Muscle layer of duodenum (tissue), 2 donors: Measurements from ENCODE around the gene C20orf144.
"Not testable (repeated sequence)": the region's sequence is repeated elsewhere in the genome, so short reads cannot be mapped to it uniquely, and the experiment has no call there.

ENCODE experiments used
- H3K27ac ChIP-seq: one replicate; pipeline ENCODE4 v1.7.0; 2013; ENCODE audit warnings: mild to moderate bottlenecking, low read length
- H3K27me3 ChIP-seq: one replicate; pipeline ENCODE4 v1.7.0; 2013; ENCODE audit warnings: low read depth, mild to moderate bottlenecking, control low read depth, low read length
- H3K36me3 ChIP-seq, 2 donors: one replicate each; pipeline ENCODE4 v1.7.0; 2013; ENCODE audit warnings: low read length in 2 of 2, control low read depth in 1 of 2, mild to moderate bottlenecking in 1 of 2; ENCODE audit not compliant: insufficient read depth in 2 of 2, control insufficient read depth in 1 of 2
- H3K4me1 ChIP-seq, 2 donors: one replicate each; pipeline ENCODE4 v1.7.0; 2013; ENCODE audit warnings: low read length in 2 of 2, mild to moderate bottlenecking in 2 of 2, control low read depth in 1 of 2, moderate library complexity in 1 of 2; ENCODE audit not compliant: insufficient read depth in 2 of 2, control insufficient read depth in 1 of 2
- H3K4me3 ChIP-seq, 2 donors: one replicate each; pipeline ENCODE4 v1.7.0; 2013; ENCODE audit warnings: low read length in 2 of 2, low read depth in 1 of 2, mild to moderate bottlenecking in 1 of 2
- H3K9me3 ChIP-seq, 2 donors: one replicate each; pipeline ENCODE4 v1.7.0; 2013; ENCODE audit warnings: low read length in 2 of 2, control low read depth in 1 of 2, mild to moderate bottlenecking in 1 of 2; ENCODE audit not compliant: control insufficient read depth in 1 of 2
- donor health status: healthy.

C20orf144 gene

GRCh38 chr20:33636776-33637175 is 25.4 kb upstream of the C20orf144 start:
- no peaks in the 10 kb centered on the region for H3K4me1 ChIP-seq
- H3K4me3 ChIP-seq = no peak overlapping the region
- no peaks in the 10 kb centered on the region for H3K27me3 ChIP-seq
- H3K36me3 ChIP-seq = peaks cover 26 to 52% of the 10 kb centered on the region in 2 donors
- no peaks in the 10 kb centered on the region for H3K9me3 ChIP-seq
- no peak overlapping the region for H3K27ac ChIP-seq

GRCh38 chr20:33640287-33640686 is 21.8 kb upstream of the C20orf144 start:
- no peaks in the 10 kb centered on the region for H3K27me3 ChIP-seq
- no peaks in the 10 kb centered on the region for H3K9me3 ChIP-seq
- no peak overlapping the region for H3K27ac ChIP-seq
- peaks cover 40 to 71% of the 10 kb centered on the region in 2 donors for H3K36me3 ChIP-seq
- no peaks in the 10 kb centered on the region for H3K4me1 ChIP-seq
- H3K4me3 ChIP-seq = no peak overlapping the region

- H3K36me3 ChIP-seq = peaks cover 27 to 57% of the 10 kb centered on the region in 2 donors
- H3K27ac ChIP-seq = no peak overlapping the region
- peaks cover 3 to 15% of the 10 kb centered on the region in 2 donors for H3K4me1 ChIP-seq
- no peaks in the 10 kb centered on the region for H3K27me3 ChIP-seq
- H3K9me3 ChIP-seq = no peaks in the 10 kb centered on the region
- no peak overlapping the region for H3K4me3 ChIP-seq
These were observed 17.6 kb upstream of the C20orf144 start for GRCh38 chr20:33644313-33645071.

- Histone ChIP-seq H3K27ac (no peak overlapping the region), H3K4me1 (peaks cover 3 to 15% of the 10 kb centered on the region in 2 donors), H3K36me3 (peaks cover 22 to 53% of the 10 kb centered on the region in 2 donors), H3K4me3 (no peak overlapping the region), H3K9me3 (no peaks in the 10 kb centered on the region), H3K27me3 (no peaks in the 10 kb centered on the region)
These were observed 17.1 kb upstream of the C20orf144 start for GRCh38 chr20:33645072-33645358.

GRCh38 chr20:33645396-33645795 is 16.7 kb upstream of the C20orf144 start:
- no peaks in the 10 kb centered on the region for H3K9me3 ChIP-seq
- H3K4me1 ChIP-seq = peaks cover 3 to 15% of the 10 kb centered on the region in 2 donors
- H3K27me3 ChIP-seq = no peaks in the 10 kb centered on the region
- no peak overlapping the region for H3K4me3 ChIP-seq
- peaks cover 21 to 49% of the 10 kb centered on the region in 2 donors for H3K36me3 ChIP-seq
- no peak overlapping the region for H3K27ac ChIP-seq

GRCh38 chr20:33646191-33646590 is 15.9 kb upstream of the C20orf144 start:
- peaks cover 21 to 42% of the 10 kb centered on the region in 2 donors for H3K36me3 ChIP-seq

GRCh38 chr20:33646959-33647602 is 15.0 kb upstream of the C20orf144 start:
- H3K27me3 ChIP-seq, H3K9me3 ChIP-seq, H3K4me3 ChIP-seq, H3K27ac ChIP-seq: not testable (repeated sequence)
- Histone ChIP-seq H3K36me3 (peaks cover 21 to 34% of the 10 kb centered on the region in 2 donors), H3K4me1 (peaks cover 3 to 15% of the 10 kb centered on the region in 2 donors)

More at GRCh38 chr20:33646191-33646590, 15.9 kb upstream of the C20orf144 start:
- Histone ChIP-seq H3K4me3 (no peak overlapping the region), H3K9me3 (no peaks in the 10 kb centered on the region), H3K27me3 (no peaks in the 10 kb centered on the region), H3K27ac (no peak overlapping the region), H3K4me1 (peaks cover 3 to 15% of the 10 kb centered on the region in 2 donors)

GRCh38 chr20:33647603-33648395 is 14.3 kb upstream of the C20orf144 start:
- Histone ChIP-seq H3K4me1 (peaks cover 3 to 15% of the 10 kb centered on the region in 2 donors), H3K4me3 (no peak overlapping the region), H3K36me3 (peaks cover 21 to 28% of the 10 kb centered on the region in 2 donors), H3K27ac (no peak overlapping the region), H3K27me3 (no peaks in the 10 kb centered on the region), H3K9me3 (no peaks in the 10 kb centered on the region)

GRCh38 chr20:33648396-33649004 is 13.6 kb upstream of the C20orf144 start:
- Histone ChIP-seq H3K27me3 (no peaks in the 10 kb centered on the region), H3K4me3 (no peak overlapping the region), H3K27ac (no peak overlapping the region), H3K36me3 (peaks cover 21 to 22% of the 10 kb centered on the region in 2 donors), H3K4me1 (peaks cover 5 to 22% of the 10 kb centered on the region in 2 donors), H3K9me3 (no peaks in the 10 kb centered on the region)

- H3K4me1 ChIP-seq = peaks cover 11 to 25% of the 10 kb centered on the region in 2 donors
- no peaks in the 10 kb centered on the region for H3K9me3 ChIP-seq
- no peaks in the 10 kb centered on the region for H3K27me3 ChIP-seq
- H3K27ac ChIP-seq = no peak overlapping the region
- peak overlapping the region in 1 of 2 donors; percentile 1 for H3K4me3 ChIP-seq
- peaks cover 16 to 17% of the 10 kb centered on the region in 2 donors for H3K36me3 ChIP-seq
These were observed 12.9 kb upstream of the C20orf144 start for GRCh38 chr20:33649201-33649681.
